Thymus (tissue), 11 donors: Measurements from ENCODE around the gene MED10. TPM values are rescaled to one million over a fixed set of nuclear protein-coding genes. Genes with fewer than 3 reads are reported as not detected.
"Not testable (repeated sequence)": the region's sequence is repeated elsewhere in the genome, so short reads cannot be mapped to it uniquely, and the experiment has no call there.

Source experiments
- DNase-seq, 9 donors: peaks; one replicate each; pipeline ENCODE4 v3.0.0-alpha.2; 2013; ENCODE audit warnings: low spot score in 9 of 9, low read depth in 6 of 9, missing footprints in 1 of 9
- H3K27ac ChIP-seq, 2 donors: one replicate each; pipeline ENCODE4 v1.5.1; 2013; ENCODE audit warnings: control low read depth in 1 of 2, low read depth in 1 of 2, low read length in 1 of 2, mild to moderate bottlenecking in 1 of 2, moderate library complexity in 1 of 2
- H3K27me3 ChIP-seq, 2 donors: one replicate each; pipeline ENCODE4 v1.5.1; 2013; ENCODE audit warnings: low read length in 1 of 2; ENCODE audit not compliant: control insufficient read depth in 2 of 2, insufficient read depth in 1 of 2
- H3K36me3 ChIP-seq, 2 donors: one replicate each; pipeline ENCODE4 v1.5.1; 2013; ENCODE audit warnings: low read length in 1 of 2, mild to moderate bottlenecking in 1 of 2, moderate library complexity in 1 of 2; ENCODE audit not compliant: control insufficient read depth in 2 of 2, insufficient read depth in 2 of 2
- H3K4me1 ChIP-seq, 2 donors: one replicate each; pipeline ENCODE4 v1.5.1; 2013; ENCODE audit warnings: low read length in 2 of 2; ENCODE audit not compliant: control insufficient read depth in 2 of 2, insufficient read depth in 2 of 2
- H3K4me3 ChIP-seq, 2 donors: one replicate each; pipeline ENCODE4 v1.5.1; 2013; ENCODE audit warnings: low read length in 2 of 2, control low read depth in 1 of 2, mild to moderate bottlenecking in 1 of 2
- H3K9me3 ChIP-seq, 2 donors: one replicate each; pipeline ENCODE4 v1.5.1; 2013; ENCODE audit warnings: low read length in 1 of 2, mild to moderate bottlenecking in 1 of 2; ENCODE audit not compliant: control insufficient read depth in 2 of 2, insufficient read depth in 1 of 2
- WGBS: extraction: QIAGEN DNeasy Blood & Tissue Kit; methylation state at CpG from one replicate; pipeline ENCODE4 v1.1.7; 2013; 5-methylcytosine and 5-hydroxymethylcytosine counted together
- polyA plus RNA-seq: library from polyadenylated mRNA; stranded (reverse); fragments of 200-250 nt; gene quantifications from one replicate; pipeline ENCODE4 v1.2.3, GENCODE V29; 2013
- total RNA-seq: library from RNA; stranded (reverse); fragments of 120-200 nt; gene quantifications from one replicate; pipeline ENCODE4 v1.2.4, GENCODE V29; 2013
- donor health status: healthy.

The MED10 gene
- total and polyA plus RNA-seq, 2 donors, result 17.7 to 53.7 TPM

GRCh38 chr5:6371079-6371810 lies 7.1 kb downstream of the MED10 start:
- Histone ChIP-seq H3K4me1 (no peaks in the 10 kb centered on the region), H3K36me3 (peaks cover 68 to 74% of the 10 kb centered on the region in 2 donors), H3K4me3 (no peak overlapping the region), H3K27ac (no peak overlapping the region), H3K27me3 (no peaks in the 10 kb centered on the region), H3K9me3 (no peaks in the 10 kb centered on the region)
- no peak for DNase-seq
- WGBS, result 98% methylated on average over 19 of the region's 19 CpGs

- 94% methylated on average over 13 of the region's 13 CpGs for WGBS
- DNase-seq, result no peak
- Histone ChIP-seq H3K27me3 (no peaks in the 10 kb centered on the region), H3K27ac (no peak overlapping the region), H3K4me1 (no peaks in the 10 kb centered on the region), H3K4me3 (no peak overlapping the region), H3K9me3 (no peaks in the 10 kb centered on the region), H3K36me3 (peaks cover 61 to 72% of the 10 kb centered on the region in 2 donors)
Observed at GRCh38 chr5:6370580-6370979, 7.8 kb downstream of the MED10 start.

- DNase-seq, result no peak
- Histone ChIP-seq H3K9me3 (peaks cover 0 to 4% of the 10 kb centered on the region in 2 donors), H3K4me1 (no peaks in the 10 kb centered on the region), H3K4me3 (no peak overlapping the region), H3K27ac (no peak overlapping the region), H3K36me3 (peaks cover 22 to 47% of the 10 kb centered on the region in 2 donors), H3K27me3 (no peaks in the 10 kb centered on the region)
- 32% methylated on average over 16 of the region's 16 CpGs for WGBS
Observed at GRCh38 chr5:6365977-6366590, 12.3 kb downstream of the MED10 start.

GRCh38 chr5:6365142-6365976 lies 13.0 kb downstream of the MED10 start:
- Histone ChIP-seq H3K27ac (no peak overlapping the region), H3K4me1 (peaks cover under 1 to 5% of the 10 kb centered on the region in 2 donors), H3K27me3 (no peaks in the 10 kb centered on the region), H3K9me3 (peaks cover 0 to 4% of the 10 kb centered on the region in 2 donors), H3K4me3 (no peak overlapping the region), H3K36me3 (peaks cover 15 to 40% of the 10 kb centered on the region in 2 donors)
- WGBS, result 98% methylated on average over 15 of the region's 15 CpGs
- no peak for DNase-seq

- not testable (repeated sequence) for H3K4me3 ChIP-seq, DNase-seq, H3K9me3 ChIP-seq, H3K27me3 ChIP-seq, H3K27ac ChIP-seq
- Histone ChIP-seq H3K36me3 (peaks cover 2 to 26% of the 10 kb centered on the region in 2 donors), H3K4me1 (peaks cover 6 to 13% of the 10 kb centered on the region in 2 donors)
- 97% methylated on average over 4 of the region's 5 CpGs for WGBS
Observed at GRCh38 chr5:6363454-6364011, 14.8 kb downstream of the MED10 start.

GRCh38 chr5:6362846-6363245 lies 15.5 kb downstream of the MED10 start:
- no peak for DNase-seq
- Histone ChIP-seq H3K9me3 (peaks cover 0 to 4% of the 10 kb centered on the region in 2 donors), H3K27me3 (no peaks in the 10 kb centered on the region), H3K4me1 (peaks cover 6 to 13% of the 10 kb centered on the region in 2 donors), H3K4me3 (no peak overlapping the region), H3K27ac (no peak overlapping the region), H3K36me3 (peaks cover 0 to 23% of the 10 kb centered on the region in 2 donors)
- WGBS, result 98% methylated on average over 7 of the region's 7 CpGs

- Histone ChIP-seq H3K4me3 (no peak overlapping the region), H3K9me3 (peaks cover 0 to 4% of the 10 kb centered on the region in 2 donors), H3K27ac (no peak overlapping the region), H3K36me3 (peaks cover 0 to 10% of the 10 kb centered on the region in 2 donors), H3K4me1 (peaks cover 6 to 13% of the 10 kb centered on the region in 2 donors), H3K27me3 (no peaks in the 10 kb centered on the region)
- DNase-seq, result no peak
- 95% methylated on average over 8 of the region's 8 CpGs for WGBS
Observed at GRCh38 chr5:6361101-6361500, 17.2 kb downstream of the MED10 start.

GRCh38 chr5:6360323-6361072 lies 17.8 kb downstream of the MED10 start:
- WGBS, result 89% methylated on average over 18 of the region's 18 CpGs
- Histone ChIP-seq H3K4me1 (peaks cover 6 to 13% of the 10 kb centered on the region in 2 donors), H3K36me3 (peaks cover 0 to 6% of the 10 kb centered on the region in 2 donors), H3K27me3 (no peaks in the 10 kb centered on the region), H3K27ac (peak overlapping the region; percentile 32 to 49), H3K9me3 (peaks cover 0 to 4% of the 10 kb centered on the region in 2 donors), H3K4me3 (no peak overlapping the region)
- DNase-seq, result no peak
